ENCODE measurements around the gene PDE8B. TPM values are rescaled to one million over a fixed set of nuclear protein-coding genes. Genes with fewer than 3 reads are reported as not detected.

PDE8B gene
- total RNA-seq, 1 donor from 2014 or later = 2.0 TPM

DNA sequence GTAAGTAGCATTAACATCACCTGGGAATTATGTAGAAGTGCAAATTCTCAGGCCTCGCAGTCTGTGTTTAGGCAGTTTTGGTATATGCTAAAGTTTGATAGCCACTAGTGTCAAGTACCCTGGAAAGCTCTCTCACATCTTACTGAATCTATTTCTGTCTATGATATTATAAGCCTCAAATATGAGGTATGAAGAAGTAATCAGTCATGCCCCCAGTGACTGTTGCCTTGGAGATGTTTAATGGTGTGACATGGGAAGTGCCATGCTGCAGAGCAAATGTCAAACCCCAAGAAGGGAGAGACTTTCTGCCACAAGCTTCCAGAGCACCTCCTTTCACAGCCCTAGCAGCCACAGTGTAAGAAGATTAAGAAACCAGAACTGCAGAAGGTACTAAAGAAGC is 9.8 kb upstream of the PDE8B start:
- Mint-ChIP-seq H3K27me3 (ENCODE audit: unreplicated experiment) (peaks cover 26% of the 10 kb centered on the region), H3K4me3 (ENCODE audit: unreplicated experiment) (no peak overlapping the region), H3K4me1 (ENCODE audit: unreplicated experiment) (no peaks in the 10 kb centered on the region), H3K27ac (ENCODE audit: unreplicated experiment) (no peak overlapping the region), H3K36me3 (ENCODE audit: unreplicated experiment) (peaks cover 7% of the 10 kb centered on the region), H3K9me3 (ENCODE audit: unreplicated experiment) (peaks cover 16% of the 10 kb centered on the region)
- TF ChIP-seq, protein P1, sequence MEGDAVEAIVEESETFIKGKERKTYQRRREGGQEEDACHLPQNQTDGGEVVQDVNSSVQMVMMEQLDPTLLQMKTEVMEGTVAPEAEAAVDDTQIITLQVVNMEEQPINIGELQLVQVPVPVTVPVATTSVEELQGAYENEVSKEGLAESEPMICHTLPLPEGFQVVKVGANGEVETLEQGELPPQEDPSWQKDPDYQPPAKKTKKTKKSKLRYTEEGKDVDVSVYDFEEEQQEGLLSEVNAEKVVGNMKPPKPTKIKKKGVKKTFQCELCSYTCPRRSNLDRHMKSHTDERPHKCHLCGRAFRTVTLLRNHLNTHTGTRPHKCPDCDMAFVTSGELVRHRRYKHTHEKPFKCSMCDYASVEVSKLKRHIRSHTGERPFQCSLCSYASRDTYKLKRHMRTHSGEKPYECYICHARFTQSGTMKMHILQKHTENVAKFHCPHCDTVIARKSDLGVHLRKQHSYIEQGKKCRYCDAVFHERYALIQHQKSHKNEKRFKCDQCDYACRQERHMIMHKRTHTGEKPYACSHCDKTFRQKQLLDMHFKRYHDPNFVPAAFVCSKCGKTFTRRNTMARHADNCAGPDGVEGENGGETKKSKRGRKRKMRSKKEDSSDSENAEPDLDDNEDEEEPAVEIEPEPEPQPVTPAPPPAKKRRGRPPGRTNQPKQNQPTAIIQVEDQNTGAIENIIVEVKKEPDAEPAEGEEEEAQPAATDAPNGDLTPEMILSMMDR (IDR thresholded peaks at IDR 0.05) = no peak
- DNase-seq (ENCODE audit: extremely low spot score, unreplicated experiment) = no peak

DNA sequence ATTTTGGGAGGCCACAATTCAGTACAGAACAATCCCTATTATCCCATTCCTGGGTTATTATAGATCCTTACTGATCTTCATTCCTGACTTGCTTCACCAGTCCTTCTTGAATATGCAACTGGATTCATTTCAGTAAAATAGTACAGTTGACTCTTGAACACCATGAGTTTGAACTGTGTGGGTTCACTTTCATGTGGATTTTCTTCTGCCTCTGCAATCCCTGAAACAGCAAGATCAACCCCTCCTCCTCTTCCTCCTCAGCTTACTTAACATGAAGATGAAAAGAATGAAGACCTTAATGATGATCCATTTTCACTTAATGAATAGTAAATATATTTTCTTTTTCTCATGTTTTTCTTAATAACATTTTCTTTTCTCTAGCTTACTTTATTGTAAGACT is 8.3 kb upstream of the PDE8B start:
- TF ChIP-seq, protein P1 (IDR thresholded peaks at IDR 0.05) = no peak
- H3K27me3 Mint-ChIP-seq (ENCODE audit: unreplicated experiment) = peaks cover 19% of the 10 kb centered on the region
- H3K4me3 Mint-ChIP-seq (ENCODE audit: unreplicated experiment) = no peak overlapping the region
- no peak for DNase-seq (ENCODE audit: extremely low spot score, unreplicated experiment)
- H3K27ac Mint-ChIP-seq (ENCODE audit: unreplicated experiment) = no peak overlapping the region
- H3K9me3 Mint-ChIP-seq (ENCODE audit: unreplicated experiment) = peaks cover 16% of the 10 kb centered on the region
- H3K36me3 Mint-ChIP-seq (ENCODE audit: unreplicated experiment) = peaks cover 7% of the 10 kb centered on the region
- H3K4me1 Mint-ChIP-seq (ENCODE audit: unreplicated experiment) = no peaks in the 10 kb centered on the region

DNA sequence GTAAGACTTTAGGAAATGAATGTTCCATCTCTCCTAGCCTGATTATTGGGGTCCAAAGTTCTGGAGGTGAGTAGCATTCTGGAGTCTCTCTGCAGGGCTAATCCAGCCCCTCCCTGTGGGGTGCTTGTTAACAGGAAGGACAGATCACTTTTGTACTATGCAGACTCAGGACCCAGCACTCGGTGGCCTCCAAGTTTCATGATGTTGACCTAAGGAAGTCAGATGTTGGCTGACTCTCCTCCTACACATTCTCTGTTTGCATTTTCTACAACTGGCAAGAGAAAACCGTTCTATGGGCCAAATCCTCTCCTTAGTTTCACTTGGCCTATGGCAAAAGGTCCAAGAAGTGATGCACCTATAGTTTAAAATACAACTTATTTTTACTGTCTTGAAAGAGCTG is 5.5 kb upstream of the PDE8B start:
- H3K4me3 Mint-ChIP-seq (ENCODE audit: unreplicated experiment) = no peak overlapping the region
- peaks cover 24% of the 10 kb centered on the region for H3K27me3 Mint-ChIP-seq (ENCODE audit: unreplicated experiment)
- DNase-seq (ENCODE audit: extremely low spot score, unreplicated experiment) = no peak
- TF ChIP-seq, protein P1 (IDR thresholded peaks at IDR 0.05) = no peak
- H3K9me3 Mint-ChIP-seq (ENCODE audit: unreplicated experiment) = no peaks in the 10 kb centered on the region
- H3K4me1 Mint-ChIP-seq (ENCODE audit: unreplicated experiment) = peaks cover 4% of the 10 kb centered on the region
- H3K36me3 Mint-ChIP-seq (ENCODE audit: unreplicated experiment) = no peaks in the 10 kb centered on the region
- H3K27ac Mint-ChIP-seq (ENCODE audit: unreplicated experiment) = no peak overlapping the region

DNA sequence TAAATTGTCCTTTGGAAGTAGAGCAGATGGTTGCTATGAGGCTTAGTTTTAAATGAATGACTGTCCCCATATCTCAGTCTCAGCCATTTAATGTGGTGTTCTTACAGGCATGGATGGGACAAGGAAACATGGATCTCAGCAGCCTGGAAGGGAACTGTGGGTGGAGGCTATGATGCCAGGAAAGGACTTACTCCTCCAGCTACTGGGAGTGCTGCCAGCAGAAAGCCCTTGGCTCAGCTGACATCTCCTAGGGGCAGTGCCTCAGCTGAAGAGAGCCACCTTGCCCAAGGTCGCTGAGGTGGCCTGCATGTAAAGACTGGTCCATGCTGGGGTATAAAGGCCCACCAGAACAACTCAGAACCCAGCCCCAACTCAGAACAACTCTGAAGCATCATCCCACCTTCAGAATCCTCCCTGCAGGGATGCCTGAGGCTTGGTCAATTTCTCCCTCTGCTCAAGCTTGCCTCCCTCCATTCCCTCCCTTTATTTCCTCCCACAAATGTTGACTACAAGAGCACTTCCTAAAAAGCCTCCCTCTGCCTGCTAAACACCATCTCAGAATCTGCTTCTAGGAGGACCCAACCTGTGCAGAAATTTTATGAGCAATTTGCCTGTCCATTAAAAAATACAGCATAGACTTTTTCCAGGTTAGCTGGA is 1.8 kb upstream of the PDE8B start:
- peaks cover 49% of the 10 kb centered on the region for H3K27me3 Mint-ChIP-seq (ENCODE audit: unreplicated experiment)

DNA sequence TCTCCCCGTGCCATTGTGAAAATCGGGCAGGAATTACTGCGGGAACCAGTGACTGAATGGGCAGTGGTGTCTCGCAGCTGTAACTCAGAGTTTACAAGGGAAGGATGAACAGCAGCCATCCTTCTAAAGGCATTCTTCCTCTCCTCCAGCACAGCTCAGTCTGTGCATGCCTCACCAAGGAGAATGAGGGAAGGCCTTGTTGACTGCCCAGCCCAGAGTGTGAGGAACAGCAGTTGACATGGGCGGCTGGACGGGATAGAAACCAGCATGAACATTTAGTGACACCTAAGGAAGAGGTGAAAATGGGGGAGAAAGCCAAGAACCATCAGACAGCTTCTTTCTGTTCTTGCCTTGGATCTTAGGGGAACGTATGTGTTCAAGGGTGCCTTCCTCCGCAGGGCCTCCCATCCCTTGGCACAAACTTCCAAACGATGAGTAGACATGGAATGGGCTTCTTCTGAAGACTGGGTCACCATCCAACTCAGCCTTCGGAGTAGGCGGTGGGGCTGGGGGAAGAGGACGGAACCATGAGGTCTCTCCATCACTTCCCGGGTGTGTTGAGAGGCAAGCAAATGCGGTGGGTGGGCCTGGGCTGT is 887 bp upstream of the PDE8B start:
- no peak for DNase-seq (ENCODE audit: extremely low spot score, unreplicated experiment)
- Mint-ChIP-seq H3K4me1 (ENCODE audit: unreplicated experiment) (peaks cover 14% of the 10 kb centered on the region), H3K4me3 (ENCODE audit: unreplicated experiment) (peak overlapping the region; percentile 81), H3K27me3 (ENCODE audit: unreplicated experiment) (peaks cover 58% of the 10 kb centered on the region), H3K27ac (ENCODE audit: unreplicated experiment) (no peak overlapping the region), H3K9me3 (ENCODE audit: unreplicated experiment) (no peaks in the 10 kb centered on the region), H3K36me3 (ENCODE audit: unreplicated experiment) (peaks cover 2% of the 10 kb centered on the region)
- TF ChIP-seq, protein P1 (IDR thresholded peaks at IDR 0.05) = no peak

More for the DNA sequence above, 1.8 kb upstream of the PDE8B start:
- Mint-ChIP-seq H3K36me3 (ENCODE audit: unreplicated experiment) (peaks cover 2% of the 10 kb centered on the region), H3K4me1 (ENCODE audit: unreplicated experiment) (peaks cover 12% of the 10 kb centered on the region), H3K27ac (ENCODE audit: unreplicated experiment) (no peak overlapping the region), H3K9me3 (ENCODE audit: unreplicated experiment) (no peaks in the 10 kb centered on the region), H3K4me3 (ENCODE audit: unreplicated experiment) (peak overlapping the region; percentile 81)
- TF ChIP-seq, protein P1 (IDR thresholded peaks at IDR 0.05) = no peak
- DNase-seq (ENCODE audit: extremely low spot score, unreplicated experiment) = no peak

Measured in osteocyte (in vitro differentiated cells).